HG02943 (cell line): ENCODE measurements around the gene ZBTB43.
"Not testable (repeated sequence)": the region's sequence is repeated elsewhere in the genome, so short reads cannot be mapped to it uniquely, and the experiment has no call there.

Experiments used
- ATAC-seq: cut with Tn5 transposase; IDR thresholded peaks from one replicate; pipeline ENCODE4 v1.9.1; 2021; ENCODE audit warnings: mild to moderate bottlenecking, low read depth, moderate library complexity; ENCODE audit not compliant: unreplicated experiment

ZBTB43 gene

GRCh38 chr9:126788634-126789349 lies 16.0 kb upstream of the ZBTB43 start:
- no peak for ATAC-seq

GRCh38 chr9:126790561-126790960 lies 14.3 kb upstream of the ZBTB43 start:
- no peak for ATAC-seq

GRCh38 chr9:126791406-126792230 lies 13.2 kb upstream of the ZBTB43 start:
- ATAC-seq: no peak

- no peak for ATAC-seq
Observed at GRCh38 chr9:126793686-126794417, 11.0 kb upstream of the ZBTB43 start.

- ATAC-seq: no peak
Observed at GRCh38 chr9:126794441-126794840, 10.4 kb upstream of the ZBTB43 start.

GRCh38 chr9:126796758-126797157 lies 8.1 kb upstream of the ZBTB43 start:
- no peak for ATAC-seq

GRCh38 chr9:126797903-126798302 lies 6.9 kb upstream of the ZBTB43 start:
- no peak for ATAC-seq

GRCh38 chr9:126799034-126799433 lies 5.8 kb upstream of the ZBTB43 start:
- no peak for ATAC-seq

GRCh38 chr9:126802318-126803059 lies 2.4 kb upstream of the ZBTB43 start:
- ATAC-seq: no peak

GRCh38 chr9:126804198-126804695 lies 593 bp upstream of the ZBTB43 start:
- ATAC-seq: no peak

GRCh38 chr9:126805554-126806262 lies 868 bp downstream of the ZBTB43 start:
- ATAC-seq: no peak

- ATAC-seq: no peak
Observed at GRCh38 chr9:126806336-126806735, 1.5 kb downstream of the ZBTB43 start.

- ATAC-seq: no peak
Observed at GRCh38 chr9:126809068-126809467, 4.2 kb downstream of the ZBTB43 start.

- not testable (repeated sequence) for ATAC-seq
Observed at GRCh38 chr9:126810221-126810620, 5.4 kb downstream of the ZBTB43 start.

- ATAC-seq: no peak
Observed at GRCh38 chr9:126813072-126813471, 8.2 kb downstream of the ZBTB43 start.

GRCh38 chr9:126814091-126814490 lies 9.3 kb downstream of the ZBTB43 start:
- no peak for ATAC-seq

- not testable (repeated sequence) for ATAC-seq
Observed at GRCh38 chr9:126817615-126818014, 12.8 kb downstream of the ZBTB43 start.

- ATAC-seq: no peak
Observed at GRCh38 chr9:126818482-126818881, 13.6 kb downstream of the ZBTB43 start.

GRCh38 chr9:126819482-126819881 lies 14.6 kb downstream of the ZBTB43 start:
- ATAC-seq: no peak

- ATAC-seq: no peak
Observed at GRCh38 chr9:126822278-126822677, 17.4 kb downstream of the ZBTB43 start.
